Stimulated activated CD8-positive, alpha-beta memory T cell treated with anti-CD3 and anti-CD28 coated beads, Interleukin-12 subunit alpha, Interleukin-12 subunit beta, amount 100 ng/mL, for 24 hours (primary cell): ENCODE measurements around the gene LGALS14.

Experiments
- DNase-seq: peaks from one replicate; pipeline ENCODE4 v3.0.0-alpha.2; 2020; ENCODE audit errors: extremely low read depth

The LGALS14 gene

GRCh38 chr19:39746836-39747529, 42.7 kb downstream of the LGALS14 start:
- DNase-seq = no peak

GRCh38 chr19:39749981-39750380, 45.7 kb downstream of the LGALS14 start:
- no peak for DNase-seq

GRCh38 chr19:39752390-39752789, 48.1 kb downstream of the LGALS14 start:
- no peak for DNase-seq

GRCh38 chr19:39752795-39753194, 48.5 kb downstream of the LGALS14 start:
- no peak for DNase-seq

- DNase-seq = no peak
These were observed 50.3 kb downstream of the LGALS14 start for GRCh38 chr19:39754544-39754943.

- DNase-seq = no peak
These were observed 50.7 kb downstream of the LGALS14 start for GRCh38 chr19:39754971-39755370.
